ENCODE data around the gene PRPF38B. TPM values are rescaled to one million over a fixed set of nuclear protein-coding genes. Genes with fewer than 3 reads are reported as not detected.
"Not testable (repeated sequence)": the region's sequence is repeated elsewhere in the genome, so short reads cannot be mapped to it uniquely, and the experiment has no call there.

PRPF38B gene
- total RNA-seq, 1 donor from 2014 or later = 7.3 TPM

DNA sequence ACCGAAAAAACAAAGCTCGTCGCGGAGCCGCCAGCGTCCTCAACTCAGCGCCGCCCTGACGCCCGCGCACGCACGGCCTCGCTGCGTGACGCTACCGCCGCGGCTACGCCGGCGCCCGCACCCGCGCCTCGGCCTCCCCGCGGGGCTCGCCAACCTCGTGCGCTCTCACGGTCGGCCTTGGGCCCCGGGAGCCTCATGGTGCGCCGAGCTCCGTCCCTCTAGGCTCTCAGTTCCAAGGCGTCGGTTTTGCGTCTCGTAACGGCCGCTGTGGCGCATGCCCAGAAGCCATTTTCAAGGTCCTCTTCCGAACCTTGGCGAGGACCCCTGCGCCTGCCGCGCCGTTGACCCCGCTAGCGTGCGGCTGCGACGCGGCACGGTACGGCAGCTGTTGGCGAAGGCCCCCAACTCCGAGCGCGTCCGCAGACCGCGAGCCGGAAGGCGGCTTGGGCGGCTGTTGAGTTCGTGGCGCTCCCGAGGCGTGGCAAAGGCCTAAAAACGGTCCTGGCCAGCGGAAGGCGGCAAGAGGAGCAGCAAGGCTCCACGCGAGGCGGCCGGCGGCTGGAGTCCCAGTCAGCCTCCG, 31.0 kb upstream of the PRPF38B start, which contains the start of gene HENMT1:
Gene HENMT1, minus strand, starts transcription at position 64 of the 580 bp plus-strand sequence. CDS start 1,209 bp downstream, outside the sequence.
- Histone ChIP-seq H3K27ac (ENCODE audit: low read depth, low read length) (peak within 1 kb of the TSS; percentile 83), H3K36me3 (ENCODE audit: control insufficient read depth in 3 of 3, insufficient read depth in 3 of 3, low read length in 3 of 3) (no peaks in the 10 kb centered on the region), H3K9ac (ENCODE audit: low read depth in 1 of 3, low read length in 3 of 3) (peak within 1 kb of the TSS; percentile 78 to 91 (median 82)), H3K9me3 (ENCODE audit: control insufficient read depth in 3 of 3, low read length in 3 of 3) (no peaks in the 10 kb centered on the region), H3K4me1 (ENCODE audit: control insufficient read depth in 3 of 3, insufficient read depth in 3 of 3, low read length in 3 of 3) (peaks cover 0 to 7% (median 3%) of the 10 kb centered on the region in 3 donors), H3K27me3 (ENCODE audit: control insufficient read depth in 3 of 3, insufficient read depth in 3 of 3, low read length in 3 of 3) (no peaks in the 10 kb centered on the region), H3K4me3 (ENCODE audit: low read length in 3 of 3) (peak within 1 kb of the TSS; percentile 72 to 88 (median 85))

DNA sequence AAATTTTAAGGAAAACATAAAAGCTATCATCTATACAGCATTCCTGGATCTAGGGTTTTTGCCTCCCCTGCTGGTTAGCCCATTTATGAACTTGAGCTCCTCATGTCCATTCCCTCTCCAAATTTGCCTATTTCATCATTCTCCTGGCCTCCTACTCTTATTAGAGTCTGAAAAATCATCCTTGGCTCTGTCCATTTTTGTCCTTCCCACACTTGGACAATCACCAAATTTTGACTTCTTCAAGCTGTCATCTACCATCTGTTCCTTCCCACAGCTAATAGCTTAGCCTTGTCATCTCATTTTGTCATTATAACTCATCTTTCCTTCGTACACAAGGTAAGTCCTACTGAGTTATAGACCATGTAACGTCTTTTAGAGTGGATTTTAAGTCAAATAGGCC, 29.0 kb upstream of the PRPF38B start:
- peaks cover 0 to 7% (median 3%) of the 10 kb centered on the region in 3 donors for H3K4me1 ChIP-seq (ENCODE audit: control insufficient read depth in 3 of 3, insufficient read depth in 3 of 3, low read length in 3 of 3)
- no peaks in the 10 kb centered on the region for H3K36me3 ChIP-seq (ENCODE audit: control insufficient read depth in 3 of 3, insufficient read depth in 3 of 3, low read length in 3 of 3)
- no peak overlapping the region for H3K4me3 ChIP-seq (ENCODE audit: low read length in 3 of 3)
- H3K27me3 ChIP-seq (ENCODE audit: control insufficient read depth in 3 of 3, insufficient read depth in 3 of 3, low read length in 3 of 3) = no peaks in the 10 kb centered on the region
- no peak overlapping the region for H3K9ac ChIP-seq (ENCODE audit: low read depth in 1 of 3, low read length in 3 of 3)
- no peaks in the 10 kb centered on the region for H3K9me3 ChIP-seq (ENCODE audit: control insufficient read depth in 3 of 3, low read length in 3 of 3)
- H3K27ac ChIP-seq (ENCODE audit: low read depth, low read length) = no peak overlapping the region

DNA sequence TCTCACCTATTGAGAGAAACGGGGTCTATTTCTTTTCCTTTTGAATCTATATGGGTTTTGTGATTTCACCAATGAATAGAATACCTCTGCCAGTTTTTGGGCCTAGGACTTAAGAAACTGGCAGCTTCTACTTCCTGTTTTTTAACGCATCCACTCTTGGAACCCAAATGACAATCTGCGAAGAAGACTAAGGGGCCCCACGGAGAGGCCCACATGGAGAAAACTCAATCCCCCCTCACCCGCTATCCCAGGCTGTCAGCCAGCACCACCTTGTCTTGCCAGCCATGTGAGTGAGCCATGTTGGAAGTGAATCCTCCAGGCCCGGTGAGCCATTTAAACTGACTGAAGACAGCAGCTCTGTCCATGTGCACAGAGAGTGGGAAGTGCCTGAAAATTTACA, 27.6 kb upstream of the PRPF38B start:
- Histone ChIP-seq H3K27ac (ENCODE audit: low read depth, low read length) (no peak overlapping the region), H3K9me3 (ENCODE audit: control insufficient read depth in 3 of 3, low read length in 3 of 3) (no peaks in the 10 kb centered on the region), H3K4me3 (ENCODE audit: low read length in 3 of 3) (no peak overlapping the region), H3K9ac (ENCODE audit: low read depth in 1 of 3, low read length in 3 of 3) (no peak overlapping the region), H3K36me3 (ENCODE audit: control insufficient read depth in 3 of 3, insufficient read depth in 3 of 3, low read length in 3 of 3) (no peaks in the 10 kb centered on the region), H3K27me3 (ENCODE audit: control insufficient read depth in 3 of 3, insufficient read depth in 3 of 3, low read length in 3 of 3) (no peaks in the 10 kb centered on the region), H3K4me1 (ENCODE audit: control insufficient read depth in 3 of 3, insufficient read depth in 3 of 3, low read length in 3 of 3) (peaks cover 0 to 7% (median 3%) of the 10 kb centered on the region in 3 donors)

DNA sequence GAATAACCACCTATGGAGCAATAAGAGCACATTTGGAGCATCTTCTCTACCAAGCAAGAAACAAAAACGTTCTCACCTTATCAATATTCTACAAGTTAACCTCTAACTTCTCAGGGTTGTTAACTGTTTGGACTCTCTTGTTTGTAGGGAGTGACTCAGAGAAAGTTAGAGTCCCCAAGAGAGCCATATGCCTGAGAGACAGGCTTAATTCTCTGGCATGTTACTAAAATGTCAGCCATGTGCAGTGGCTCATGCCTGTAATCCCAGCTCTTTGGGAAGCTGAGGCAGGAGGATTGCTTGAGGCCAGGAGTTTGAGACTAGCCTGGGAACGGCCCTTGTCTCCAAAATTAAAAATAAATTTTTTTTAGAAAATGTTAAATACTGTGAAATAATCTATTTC, 27.0 kb upstream of the PRPF38B start:
- H3K9me3 ChIP-seq (ENCODE audit: control insufficient read depth in 3 of 3, low read length in 3 of 3) = no peaks in the 10 kb centered on the region
- H3K4me1 ChIP-seq (ENCODE audit: control insufficient read depth in 3 of 3, insufficient read depth in 3 of 3, low read length in 3 of 3) = peaks cover 0 to 7% (median 3%) of the 10 kb centered on the region in 3 donors
- no peaks in the 10 kb centered on the region for H3K27me3 ChIP-seq (ENCODE audit: control insufficient read depth in 3 of 3, insufficient read depth in 3 of 3, low read length in 3 of 3)
- no peak overlapping the region for H3K4me3 ChIP-seq (ENCODE audit: low read length in 3 of 3)
- no peak overlapping the region for H3K27ac ChIP-seq (ENCODE audit: low read depth, low read length)
- no peaks in the 10 kb centered on the region for H3K36me3 ChIP-seq (ENCODE audit: control insufficient read depth in 3 of 3, insufficient read depth in 3 of 3, low read length in 3 of 3)
- H3K9ac ChIP-seq (ENCODE audit: low read depth in 1 of 3, low read length in 3 of 3) = no peak overlapping the region

DNA sequence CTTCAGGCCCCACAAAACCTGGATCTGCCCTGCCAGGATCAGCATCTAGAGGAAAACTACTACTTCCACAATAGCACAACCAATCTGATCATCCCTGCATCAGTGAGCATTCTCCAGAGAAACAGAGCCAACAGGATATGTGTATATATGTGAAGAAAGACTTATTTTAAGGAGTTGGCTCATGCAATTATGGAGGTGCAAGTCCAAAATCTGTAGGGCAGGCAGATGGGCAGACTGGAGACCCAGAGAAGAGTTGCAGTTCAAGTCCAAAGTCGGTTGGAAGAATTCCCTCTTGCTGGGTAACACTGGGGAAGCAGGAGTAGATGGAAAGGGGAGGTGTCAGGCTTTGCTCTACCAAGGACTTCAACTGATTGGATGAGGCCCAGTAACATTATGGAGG, 26.3 kb upstream of the PRPF38B start:
- H3K27ac ChIP-seq (ENCODE audit: low read depth, low read length) = no peak overlapping the region
- H3K9me3 ChIP-seq (ENCODE audit: control insufficient read depth in 3 of 3, low read length in 3 of 3) = no peaks in the 10 kb centered on the region

DNA sequence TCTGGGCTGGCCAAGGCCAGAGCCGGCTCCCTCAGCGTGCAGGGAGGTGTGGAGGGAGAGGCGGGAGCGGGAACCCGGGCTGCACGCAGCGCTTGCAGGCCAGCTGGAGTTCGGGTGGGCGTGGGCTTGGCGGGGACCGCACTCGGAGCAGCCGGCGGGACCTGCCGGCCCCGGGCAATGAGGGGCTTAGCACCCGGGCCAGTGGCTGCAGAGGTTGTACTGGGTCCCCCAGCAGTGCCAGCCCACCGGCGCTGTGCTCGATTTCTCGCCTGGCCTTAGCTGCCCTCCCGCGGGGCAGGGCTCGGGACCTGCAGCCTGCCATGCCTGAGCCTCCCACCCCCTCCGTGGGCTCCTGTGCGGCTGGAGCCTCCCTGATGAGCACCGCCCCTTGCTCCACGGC, 24.7 kb upstream of the PRPF38B start:
- not testable (repeated sequence) for H3K27me3 ChIP-seq (ENCODE audit: control insufficient read depth in 3 of 3, insufficient read depth in 3 of 3, low read length in 3 of 3); H3K4me3 ChIP-seq (ENCODE audit: low read length in 3 of 3); H3K27ac ChIP-seq (ENCODE audit: low read depth, low read length); H3K9ac ChIP-seq (ENCODE audit: low read depth in 1 of 3, low read length in 3 of 3); H3K4me1 ChIP-seq (ENCODE audit: control insufficient read depth in 3 of 3, insufficient read depth in 3 of 3, low read length in 3 of 3); H3K9me3 ChIP-seq (ENCODE audit: control insufficient read depth in 3 of 3, low read length in 3 of 3); H3K36me3 ChIP-seq (ENCODE audit: control insufficient read depth in 3 of 3, insufficient read depth in 3 of 3, low read length in 3 of 3)

More for the DNA sequence above, 26.3 kb upstream of the PRPF38B start:
- H3K9ac ChIP-seq (ENCODE audit: low read depth in 1 of 3, low read length in 3 of 3) = no peak overlapping the region
- H3K36me3 ChIP-seq (ENCODE audit: control insufficient read depth in 3 of 3, insufficient read depth in 3 of 3, low read length in 3 of 3) = no peaks in the 10 kb centered on the region
- H3K27me3 ChIP-seq (ENCODE audit: control insufficient read depth in 3 of 3, insufficient read depth in 3 of 3, low read length in 3 of 3) = peaks cover 0 to 5% (median 4%) of the 10 kb centered on the region in 3 donors
- no peak overlapping the region for H3K4me3 ChIP-seq (ENCODE audit: low read length in 3 of 3)
- peaks cover 0 to 7% (median 3%) of the 10 kb centered on the region in 3 donors for H3K4me1 ChIP-seq (ENCODE audit: control insufficient read depth in 3 of 3, insufficient read depth in 3 of 3, low read length in 3 of 3)

DNA sequence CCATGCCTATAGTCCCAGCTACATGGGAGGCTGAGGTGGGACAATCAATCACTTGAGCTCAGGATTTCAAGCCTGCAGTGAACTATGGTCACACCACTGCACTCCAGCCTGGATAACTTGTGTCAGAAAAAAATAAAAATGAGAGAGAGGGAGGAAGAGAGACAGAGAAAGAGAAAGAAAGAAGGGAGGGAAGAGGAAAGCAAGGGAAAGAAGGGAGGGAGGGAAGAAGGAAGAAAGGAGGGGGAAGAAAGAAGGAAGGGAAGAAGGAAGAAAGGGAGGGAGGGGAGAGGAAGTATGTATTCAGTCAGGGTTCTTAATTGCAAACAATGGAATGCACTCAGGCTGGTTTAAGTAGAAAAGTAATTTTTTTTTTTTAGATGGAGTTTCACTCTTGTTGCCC, 23.3 kb upstream of the PRPF38B start:
- Histone ChIP-seq H3K9me3 (ENCODE audit: control insufficient read depth in 3 of 3, low read length in 3 of 3) (no peaks in the 10 kb centered on the region), H3K36me3 (ENCODE audit: control insufficient read depth in 3 of 3, insufficient read depth in 3 of 3, low read length in 3 of 3) (no peaks in the 10 kb centered on the region), H3K4me1 (ENCODE audit: control insufficient read depth in 3 of 3, insufficient read depth in 3 of 3, low read length in 3 of 3) (no peaks in the 10 kb centered on the region), H3K4me3 (ENCODE audit: low read length in 3 of 3) (no peak overlapping the region), H3K27me3 (ENCODE audit: control insufficient read depth in 3 of 3, insufficient read depth in 3 of 3, low read length in 3 of 3) (peaks cover 0 to 10% (median 5%) of the 10 kb centered on the region in 3 donors), H3K9ac (ENCODE audit: low read depth in 1 of 3, low read length in 3 of 3) (no peak overlapping the region), H3K27ac (ENCODE audit: low read depth, low read length) (no peak overlapping the region)

DNA sequence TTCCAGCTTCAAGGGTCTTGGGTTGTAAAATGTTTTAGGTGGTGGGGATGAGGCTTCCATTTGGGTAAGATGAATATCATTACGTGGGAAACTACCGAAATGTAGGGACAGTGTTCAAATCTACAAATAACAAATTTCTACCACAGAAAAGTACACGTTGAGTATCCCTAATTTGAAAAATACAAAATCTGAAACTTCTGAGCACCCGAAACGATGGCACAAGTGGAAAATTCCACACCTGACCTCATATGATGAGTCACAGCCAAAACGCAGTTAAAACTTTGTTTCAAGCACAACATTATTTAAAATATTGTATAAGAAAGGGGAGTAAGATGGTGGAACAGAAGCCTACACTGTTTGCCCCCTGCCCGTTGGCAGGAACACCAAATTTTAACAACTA, 22.4 kb upstream of the PRPF38B start:
- Histone ChIP-seq H3K4me3 (ENCODE audit: low read length in 3 of 3) (no peak overlapping the region), H3K9ac (ENCODE audit: low read depth in 1 of 3, low read length in 3 of 3) (no peak overlapping the region), H3K36me3 (ENCODE audit: control insufficient read depth in 3 of 3, insufficient read depth in 3 of 3, low read length in 3 of 3) (no peaks in the 10 kb centered on the region), H3K27ac (ENCODE audit: low read depth, low read length) (no peak overlapping the region), H3K9me3 (ENCODE audit: control insufficient read depth in 3 of 3, low read length in 3 of 3) (no peaks in the 10 kb centered on the region), H3K27me3 (ENCODE audit: control insufficient read depth in 3 of 3, insufficient read depth in 3 of 3, low read length in 3 of 3) (peaks cover 0 to 10% (median 5%) of the 10 kb centered on the region in 3 donors), H3K4me1 (ENCODE audit: control insufficient read depth in 3 of 3, insufficient read depth in 3 of 3, low read length in 3 of 3) (no peaks in the 10 kb centered on the region)

DNA sequence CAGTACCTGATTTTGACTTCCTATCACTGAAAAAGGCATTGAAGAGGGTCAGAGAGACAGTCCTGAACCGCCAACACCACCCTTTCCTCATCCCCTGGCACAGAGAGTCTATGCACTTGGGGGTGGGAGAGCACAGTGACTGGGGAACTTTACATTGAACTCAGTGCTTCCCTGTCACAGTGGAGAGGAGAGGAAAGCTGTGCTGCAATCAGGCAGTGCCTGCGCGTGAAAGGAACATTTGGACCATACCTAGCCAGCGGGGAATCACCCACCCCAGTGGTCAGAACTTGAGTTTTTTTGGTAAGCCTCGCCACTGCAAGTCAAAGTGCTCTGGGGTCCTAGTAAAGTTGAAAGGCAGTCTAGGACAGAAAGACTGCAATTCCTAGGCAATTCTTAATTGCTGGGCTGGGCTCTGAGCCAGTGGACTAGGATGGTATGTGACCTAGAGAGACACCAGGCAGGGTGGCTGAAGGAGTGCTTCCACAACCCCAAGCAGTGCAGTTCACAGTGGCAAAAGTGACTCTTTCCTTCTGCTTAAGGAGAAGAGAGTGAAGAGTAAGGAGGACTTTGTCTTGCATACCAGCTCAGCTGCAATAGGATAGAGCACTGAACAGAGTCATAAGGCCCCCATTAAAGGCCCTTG, 21.9 kb upstream of the PRPF38B start:
- Histone ChIP-seq H3K27me3 (ENCODE audit: control insufficient read depth in 3 of 3, insufficient read depth in 3 of 3, low read length in 3 of 3) (peaks cover 0 to 10% (median 5%) of the 10 kb centered on the region in 3 donors), H3K9me3 (ENCODE audit: control insufficient read depth in 3 of 3, low read length in 3 of 3) (no peaks in the 10 kb centered on the region), H3K27ac (ENCODE audit: low read depth, low read length) (no peak overlapping the region), H3K4me3 (ENCODE audit: low read length in 3 of 3) (no peak overlapping the region), H3K36me3 (ENCODE audit: control insufficient read depth in 3 of 3, insufficient read depth in 3 of 3, low read length in 3 of 3) (no peaks in the 10 kb centered on the region), H3K9ac (ENCODE audit: low read depth in 1 of 3, low read length in 3 of 3) (no peak overlapping the region), H3K4me1 (ENCODE audit: control insufficient read depth in 3 of 3, insufficient read depth in 3 of 3, low read length in 3 of 3) (no peaks in the 10 kb centered on the region)

DNA sequence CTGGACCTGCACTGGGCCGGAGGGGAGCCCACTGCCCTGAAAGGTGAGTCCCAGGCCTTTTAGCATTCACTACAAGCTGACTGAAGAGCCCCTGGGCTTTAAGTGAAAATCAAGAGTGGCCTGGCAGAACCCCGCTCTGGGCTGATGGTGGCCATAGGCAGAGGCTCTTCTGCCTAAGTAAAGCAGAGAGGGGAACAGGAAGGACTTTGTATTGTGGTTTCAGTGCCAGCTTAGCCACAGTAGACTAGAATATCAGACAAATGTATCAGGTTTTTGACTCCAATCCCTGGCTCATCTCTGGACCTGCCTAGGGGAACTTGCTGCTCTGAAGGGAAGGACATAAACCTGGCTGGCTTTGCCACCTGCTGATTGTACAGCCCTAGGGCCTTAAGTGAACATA, 21.0 kb upstream of the PRPF38B start:
- Histone ChIP-seq H3K27me3 (ENCODE audit: control insufficient read depth in 3 of 3, insufficient read depth in 3 of 3, low read length in 3 of 3) (peaks cover 0 to 10% (median 5%) of the 10 kb centered on the region in 3 donors), H3K27ac (ENCODE audit: low read depth, low read length) (no peak overlapping the region), H3K4me3 (ENCODE audit: low read length in 3 of 3) (no peak overlapping the region), H3K9me3 (ENCODE audit: control insufficient read depth in 3 of 3, low read length in 3 of 3) (no peaks in the 10 kb centered on the region), H3K4me1 (ENCODE audit: control insufficient read depth in 3 of 3, insufficient read depth in 3 of 3, low read length in 3 of 3) (no peaks in the 10 kb centered on the region), H3K9ac (ENCODE audit: low read depth in 1 of 3, low read length in 3 of 3) (no peak overlapping the region), H3K36me3 (ENCODE audit: control insufficient read depth in 3 of 3, insufficient read depth in 3 of 3, low read length in 3 of 3) (no peaks in the 10 kb centered on the region)

All from skeletal muscle tissue (tissue), 4 donors.